ENCODE results near the gene PPM1L. TPM values are rescaled to one million over a fixed set of nuclear protein-coding genes. Genes with fewer than 3 reads are reported as not detected.

PPM1L gene
- total and polyA plus RNA-seq, 2 donors (not counting 1 experiment from before 2014, with no cell fraction given): 1.1 to 12.0 TPM

DNA sequence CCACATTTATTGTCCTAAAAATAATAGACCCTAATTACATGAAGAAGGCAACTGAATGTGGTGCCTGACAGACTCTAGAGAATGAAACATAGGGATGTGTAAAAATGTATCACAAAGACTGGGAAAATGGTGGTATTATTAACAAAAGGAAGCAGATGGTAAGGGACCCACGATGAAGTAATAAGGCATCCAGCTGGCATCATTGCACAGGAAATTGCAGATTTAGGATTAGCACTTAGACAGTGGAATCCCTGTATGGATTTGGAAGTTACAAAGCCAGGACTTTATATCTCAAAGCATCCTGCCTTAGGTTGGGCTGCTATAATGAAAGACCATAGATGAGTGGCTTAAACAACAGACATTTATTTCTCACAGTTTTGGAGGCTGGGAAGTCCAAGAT, 104.3 kb downstream of the PPM1L start:
- intact Hi-C loops (cut with micrococcal nuclease): no loop called here
- TF ChIP-seq EZH2 (IDR thresholded peaks at IDR 0.05; ENCODE audit: borderline replicate concordance, insufficient read depth, low read depth, low read length, poor library complexity, severe bottlenecking): no peak
- TF ChIP-seq, protein P1, sequence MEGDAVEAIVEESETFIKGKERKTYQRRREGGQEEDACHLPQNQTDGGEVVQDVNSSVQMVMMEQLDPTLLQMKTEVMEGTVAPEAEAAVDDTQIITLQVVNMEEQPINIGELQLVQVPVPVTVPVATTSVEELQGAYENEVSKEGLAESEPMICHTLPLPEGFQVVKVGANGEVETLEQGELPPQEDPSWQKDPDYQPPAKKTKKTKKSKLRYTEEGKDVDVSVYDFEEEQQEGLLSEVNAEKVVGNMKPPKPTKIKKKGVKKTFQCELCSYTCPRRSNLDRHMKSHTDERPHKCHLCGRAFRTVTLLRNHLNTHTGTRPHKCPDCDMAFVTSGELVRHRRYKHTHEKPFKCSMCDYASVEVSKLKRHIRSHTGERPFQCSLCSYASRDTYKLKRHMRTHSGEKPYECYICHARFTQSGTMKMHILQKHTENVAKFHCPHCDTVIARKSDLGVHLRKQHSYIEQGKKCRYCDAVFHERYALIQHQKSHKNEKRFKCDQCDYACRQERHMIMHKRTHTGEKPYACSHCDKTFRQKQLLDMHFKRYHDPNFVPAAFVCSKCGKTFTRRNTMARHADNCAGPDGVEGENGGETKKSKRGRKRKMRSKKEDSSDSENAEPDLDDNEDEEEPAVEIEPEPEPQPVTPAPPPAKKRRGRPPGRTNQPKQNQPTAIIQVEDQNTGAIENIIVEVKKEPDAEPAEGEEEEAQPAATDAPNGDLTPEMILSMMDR (IDR thresholded peaks at IDR 0.05): no peak
- no peak for ATAC-seq (ENCODE audit: low read depth)
- no peaks in the 10 kb centered on the region for H3K4me1 ChIP-seq (ENCODE audit: control insufficient read depth in 2 of 2, insufficient read depth in 2 of 2, low read length in 2 of 2)
- no peak overlapping the region for H3K9ac ChIP-seq (ENCODE audit: low read length)
- H4K20me1 ChIP-seq (ENCODE audit: control insufficient read depth, insufficient read depth, low read length, poor library complexity, severe bottlenecking): no peaks in the 10 kb centered on the region
- H3K27me3 Mint-ChIP-seq: peaks cover under 1% of the 10 kb centered on the region
- H3K4me1 Mint-ChIP-seq: no peaks in the 10 kb centered on the region
- no peak overlapping the region for H3K4me3 Mint-ChIP-seq
- no peak overlapping the region for H3K4me3 ChIP-seq (ENCODE audit: control extremely low read depth in 1 of 5, extremely low read depth in 1 of 5, insufficient read depth in 1 of 5, low read depth in 2 of 5, low read length in 4 of 5)
- DNase-seq: no peak
- H3K4me2 ChIP-seq (replicated peaks; ENCODE audit: low read depth, low read length, poor library complexity, severe bottlenecking): no peak overlapping the region
- H3K27ac Mint-ChIP-seq: no peak overlapping the region
- H3K27me3 ChIP-seq (replicated peaks in 1 of 4; ENCODE audit: control extremely low read depth in 1 of 4, control insufficient read depth in 3 of 4, insufficient read depth in 4 of 4, low read length in 3 of 4): no peaks in the 10 kb centered on the region
- H3K27ac ChIP-seq (ENCODE audit: low read length in 2 of 2): no peak overlapping the region
- no peak overlapping the region for H2AFZ ChIP-seq (ENCODE audit: insufficient read depth, low read depth, low read length, poor library complexity, severe bottlenecking)
- ChIA-PET CTCF (no interaction called here), POLR2A (no interaction called here)
- no peaks in the 10 kb centered on the region for H3K79me2 ChIP-seq (ENCODE audit: control insufficient read depth, insufficient read depth, low read length)
- H3K9me3 ChIP-seq (ENCODE audit: control extremely low read depth in 1 of 3, control insufficient read depth in 2 of 3, insufficient read depth in 1 of 3, low read length in 2 of 3): no peaks in the 10 kb centered on the region
- no peaks in the 10 kb centered on the region for H3K36me3 ChIP-seq (replicated peaks in 1 of 2; ENCODE audit: control extremely low read depth in 1 of 2, control insufficient read depth in 1 of 2, extremely low read depth in 1 of 2, insufficient read depth in 2 of 2, low read length in 1 of 2)
- 69% methylated on average over 1 of the region's 1 CpG for WGBS (ENCODE audit: insufficient coverage)
- H3K9me3 Mint-ChIP-seq (ENCODE audit: insufficient read depth): no peaks in the 10 kb centered on the region

DNA sequence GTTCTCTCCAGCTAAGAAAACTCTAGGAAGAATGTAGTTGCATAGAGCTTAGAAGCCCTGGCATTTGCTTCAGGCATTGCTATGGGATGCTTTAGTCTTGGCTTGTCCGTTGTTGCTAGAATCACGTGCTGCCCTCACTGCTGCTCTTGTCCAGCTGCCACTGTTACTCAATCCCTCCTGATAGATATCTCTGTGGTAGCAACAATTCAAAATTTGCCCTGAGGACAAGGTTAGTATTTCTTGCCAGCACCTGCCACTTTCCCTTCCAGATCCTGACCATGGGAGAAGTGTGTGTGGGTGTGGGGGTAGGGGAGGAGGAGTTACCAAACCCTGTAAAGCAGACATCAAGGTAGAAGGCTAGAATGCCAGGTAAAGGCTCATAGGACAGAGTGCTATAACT, 113.8 kb downstream of the PPM1L start:
- ATAC-seq (ENCODE audit: low read depth) (no peak), DNase-seq (no peak)
- H3K27ac Mint-ChIP-seq: no peak overlapping the region
- 85% methylated on average over 2 of the region's 2 CpGs for WGBS (ENCODE audit: insufficient coverage)
- no peaks in the 10 kb centered on the region for H3K4me1 ChIP-seq (ENCODE audit: control insufficient read depth in 2 of 2, insufficient read depth in 2 of 2, low read length in 2 of 2)
- H3K4me3 Mint-ChIP-seq: no peak overlapping the region
- no peaks in the 10 kb centered on the region for H4K20me1 ChIP-seq (ENCODE audit: control insufficient read depth, insufficient read depth, low read length, poor library complexity, severe bottlenecking)
- no peaks in the 10 kb centered on the region for H3K4me1 Mint-ChIP-seq
- CTCF ChIA-PET: no interaction called here
- no peak overlapping the region for H3K27ac ChIP-seq (ENCODE audit: low read length in 2 of 2)
- H3K4me2 ChIP-seq (replicated peaks; ENCODE audit: low read depth, low read length, poor library complexity, severe bottlenecking): no peak overlapping the region
- no peak overlapping the region for H2AFZ ChIP-seq (ENCODE audit: insufficient read depth, low read depth, low read length, poor library complexity, severe bottlenecking)
- no peaks in the 10 kb centered on the region for H3K9me3 ChIP-seq (ENCODE audit: control extremely low read depth in 1 of 3, control insufficient read depth in 2 of 3, insufficient read depth in 1 of 3, low read length in 2 of 3)
- POLR2A ChIA-PET: no interaction called here
- H3K4me3 ChIP-seq (ENCODE audit: control extremely low read depth in 1 of 5, extremely low read depth in 1 of 5, insufficient read depth in 1 of 5, low read depth in 2 of 5, low read length in 4 of 5): no peak overlapping the region
- no peaks in the 10 kb centered on the region for H3K36me3 ChIP-seq (replicated peaks in 1 of 2; ENCODE audit: control extremely low read depth in 1 of 2, control insufficient read depth in 1 of 2, extremely low read depth in 1 of 2, insufficient read depth in 2 of 2, low read length in 1 of 2)
- intact Hi-C loops (cut with micrococcal nuclease): no loop called here
- no peaks in the 10 kb centered on the region for H3K27me3 ChIP-seq (replicated peaks in 1 of 4; ENCODE audit: control extremely low read depth in 1 of 4, control insufficient read depth in 3 of 4, insufficient read depth in 4 of 4, low read length in 3 of 4)
- H3K9ac ChIP-seq (ENCODE audit: low read length): no peak overlapping the region
- TF ChIP-seq, protein P1 (IDR thresholded peaks at IDR 0.05): no peak
- no peak for TF ChIP-seq EZH2 (IDR thresholded peaks at IDR 0.05; ENCODE audit: borderline replicate concordance, insufficient read depth, low read depth, low read length, poor library complexity, severe bottlenecking)
- no peaks in the 10 kb centered on the region for H3K9me3 Mint-ChIP-seq (ENCODE audit: insufficient read depth)
- H3K79me2 ChIP-seq (ENCODE audit: control insufficient read depth, insufficient read depth, low read length): no peaks in the 10 kb centered on the region
- peaks cover 12% of the 10 kb centered on the region for H3K27me3 Mint-ChIP-seq

All from B cell (primary cell).